ENCODE data around the gene JARID2. TPM values are rescaled to one million over a fixed set of nuclear protein-coding genes. Genes with fewer than 3 reads are reported as not detected.

Gene JARID2
- total RNA-seq, 1 experiment from 2014 or later, result 23.6 TPM

- no peak for DNase-seq (ENCODE audit: low read depth, low spot score)
- no peak overlapping the region for H3K9ac ChIP-seq (ENCODE audit: low read length)
- ChIA-PET CTCF (no interaction called here), RAD21 (ENCODE audit: low non-redundant PET in 1 of 2, low total read pairs in 2 of 2, uncharacterized antibody in 2 of 2, unreplicated experiment in 2 of 2) (no interaction called here), POLR2A (no interaction called here)
- H4K20me1 ChIP-seq (ENCODE audit: insufficient read depth), result no peaks in the 10 kb centered on the region
- no peaks in the 10 kb centered on the region for H3K9me3 ChIP-seq (ENCODE audit: control insufficient read depth in 1 of 2, insufficient read depth in 1 of 2, low read depth in 1 of 2, low read length in 2 of 2)
- no peaks in the 10 kb centered on the region for H3K9me2 ChIP-seq (ENCODE audit: insufficient read depth)
- no TSS peak for BruUV-seq (replicated peaks)
- H2AFZ ChIP-seq (ENCODE audit: low read depth, low read length, poor library complexity, severe bottlenecking), result no peak overlapping the region
- H3K27me3 ChIP-seq (ENCODE audit: insufficient read depth, low read length), result no peaks in the 10 kb centered on the region
- H3K79me2 ChIP-seq (ENCODE audit: insufficient read depth, low read length), result no peaks in the 10 kb centered on the region
- H3K27ac ChIP-seq (ENCODE audit: low read depth, low read length), result no peak overlapping the region
- no peak for TF ChIP-seq EZH2phosphoT487 (IDR thresholded peaks at IDR 0.05; ENCODE audit: borderline replicate concordance)
- TF ChIP-seq CBX3 (IDR thresholded peaks at IDR 0.05; ENCODE audit: low read depth), result no peak
- no peak for TF ChIP-seq EGR1 (IDR thresholded peaks at IDR 0.05; ENCODE audit: low read depth)
- no peak for TF ChIP-seq YY1 (IDR thresholded peaks at IDR 0.05; ENCODE audit: extremely low read depth, insufficient replicate concordance, low read depth, low read length)
- TF ChIP-seq ZNF274 (IDR thresholded peaks at IDR 0.05; ENCODE audit: low read depth, low read length), result no peak
- TF ChIP-seq POLR2A (IDR thresholded peaks at IDR 0.05; ENCODE audit: borderline replicate concordance, extremely low read depth, insufficient read depth, insufficient read length), result no peak
- no peak for TF ChIP-seq FOSL1 (IDR thresholded peaks at IDR 0.05; ENCODE audit: low read depth)
- no peak for TF ChIP-seq REST (IDR thresholded peaks at IDR 0.05; ENCODE audit: low read depth)
- no peak for TF ChIP-seq ATF3 (IDR thresholded peaks at IDR 0.05)
- no peak for TF ChIP-seq CTCF (IDR thresholded peaks at IDR 0.05 in 2 of 3, conservative IDR thresholded peaks at IDR 0.05 in 1 of 3; ENCODE audit: borderline replicate concordance in 1 of 3, insufficient read depth in 1 of 3, low read depth in 2 of 3, low read length in 2 of 3)
- no peak for TF ChIP-seq SIN3A (IDR thresholded peaks at IDR 0.05; ENCODE audit: low read depth)
- TF ChIP-seq MAX (IDR thresholded peaks at IDR 0.05), result no peak
- TF ChIP-seq CEBPB (IDR thresholded peaks at IDR 0.05; ENCODE audit: low read depth), result no peak
- TF ChIP-seq ZFX (IDR thresholded peaks at IDR 0.05), result no peak
- no peak for TF ChIP-seq POLR2AphosphoS5 (IDR thresholded peaks at IDR 0.05; ENCODE audit: low read depth, low read length)
- no peak for TF ChIP-seq TCF7L2 (IDR thresholded peaks at IDR 0.05; ENCODE audit: borderline replicate concordance, extremely low read depth, insufficient read depth, insufficient read length)
- no peak for TF ChIP-seq ELF1 (IDR thresholded peaks at IDR 0.05; ENCODE audit: borderline replicate concordance, low read depth)
- no peak for ATAC-seq
- H3K36me3 ChIP-seq (ENCODE audit: control insufficient read depth in 1 of 2, insufficient read depth in 2 of 2, low read length in 2 of 2), result no peaks in the 10 kb centered on the region
- H3K4me1 ChIP-seq (ENCODE audit: control insufficient read depth in 1 of 2, insufficient read depth in 2 of 2, low read length in 2 of 2), result peaks cover 0 to 3% of the 10 kb centered on the region in 2 experiments; a peak in 1 of 4 replicates
- H3K4me3 ChIP-seq (replicated peaks in 1 of 2; ENCODE audit: low read depth in 1 of 2, low read length in 2 of 2), result no peak overlapping the region
- H3K4me2 ChIP-seq (ENCODE audit: low read length), result no peak overlapping the region
- intact Hi-C loops (cut with micrococcal nuclease), result no loop called here
These were observed 40.5 kb upstream of the JARID2 start for GRCh38 chr6:15205321-15205720.
